RCC 7860 (cell line): ENCODE results near the gene SESN2.

Experiments
- DNase-seq: peaks from one replicate; pipeline ENCODE4 v3.0.0-alpha.2; 2015; ENCODE audit warnings: low spot score
- FAIRE-seq: peaks from 2 replicates; lab custom pipeline; 2012; peaks lifted over from hg19 to GRCh38; lab: Jason Lieb, UNC

The SESN2 gene, protein sequence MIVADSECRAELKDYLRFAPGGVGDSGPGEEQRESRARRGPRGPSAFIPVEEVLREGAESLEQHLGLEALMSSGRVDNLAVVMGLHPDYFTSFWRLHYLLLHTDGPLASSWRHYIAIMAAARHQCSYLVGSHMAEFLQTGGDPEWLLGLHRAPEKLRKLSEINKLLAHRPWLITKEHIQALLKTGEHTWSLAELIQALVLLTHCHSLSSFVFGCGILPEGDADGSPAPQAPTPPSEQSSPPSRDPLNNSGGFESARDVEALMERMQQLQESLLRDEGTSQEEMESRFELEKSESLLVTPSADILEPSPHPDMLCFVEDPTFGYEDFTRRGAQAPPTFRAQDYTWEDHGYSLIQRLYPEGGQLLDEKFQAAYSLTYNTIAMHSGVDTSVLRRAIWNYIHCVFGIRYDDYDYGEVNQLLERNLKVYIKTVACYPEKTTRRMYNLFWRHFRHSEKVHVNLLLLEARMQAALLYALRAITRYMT

GRCh38 chr1:28259252-28259933 is at the start of gene SESN2:
SESN2 (plus strand) TSS chr1:28259518; CDS start chr1:28259848, 330 bp downstream.
- DNase-seq (peak; percentile 97), FAIRE-seq (peak; percentile 94)

- DNase-seq (no peak), FAIRE-seq (no peak)
These were observed 49.6 kb upstream of the SESN2 start for GRCh38 chr1:28209700-28210099.

- peak; percentile 50 for FAIRE-seq
- no peak for DNase-seq
These were observed 46.0 kb upstream of the SESN2 start for GRCh38 chr1:28213315-28213714.

DNA sequence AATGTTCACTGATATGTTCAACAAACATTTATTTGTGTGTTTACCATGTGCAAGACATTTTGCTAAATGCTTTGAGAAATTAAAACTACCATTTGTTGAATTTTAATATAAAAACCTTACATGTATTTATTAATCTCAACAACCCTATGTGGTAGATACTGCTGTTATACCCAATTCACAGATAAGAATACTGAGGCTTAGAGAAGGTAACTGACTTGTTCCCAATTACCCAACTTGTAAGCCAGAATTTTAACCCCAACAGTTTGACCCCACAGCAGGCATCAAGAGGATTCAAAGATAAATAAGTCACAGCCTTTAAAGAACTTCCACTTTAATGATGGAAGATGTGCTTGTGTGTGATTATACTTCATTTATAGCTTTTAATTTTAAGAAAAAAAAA is 30.2 kb upstream of the SESN2 start:
- FAIRE-seq (no peak), DNase-seq (no peak)

GRCh38 chr1:28229996-28230395 is 29.3 kb upstream of the SESN2 start:
- no peak for DNase-seq
- FAIRE-seq, result no peak

- peak; percentile 77 for FAIRE-seq
- DNase-seq, result peak; percentile 73
These were observed 26.6 kb upstream of the SESN2 start, which contains the start of gene DNAJC8 for GRCh38 chr1:28232558-28233263. DNAJC8 (minus strand) TSS chr1:28233029; CDS start chr1:28232998, 31 bp downstream.

- FAIRE-seq (no peak), DNase-seq (no peak)
These were observed 26.1 kb upstream of the SESN2 start for GRCh38 chr1:28233264-28233606.

DNA sequence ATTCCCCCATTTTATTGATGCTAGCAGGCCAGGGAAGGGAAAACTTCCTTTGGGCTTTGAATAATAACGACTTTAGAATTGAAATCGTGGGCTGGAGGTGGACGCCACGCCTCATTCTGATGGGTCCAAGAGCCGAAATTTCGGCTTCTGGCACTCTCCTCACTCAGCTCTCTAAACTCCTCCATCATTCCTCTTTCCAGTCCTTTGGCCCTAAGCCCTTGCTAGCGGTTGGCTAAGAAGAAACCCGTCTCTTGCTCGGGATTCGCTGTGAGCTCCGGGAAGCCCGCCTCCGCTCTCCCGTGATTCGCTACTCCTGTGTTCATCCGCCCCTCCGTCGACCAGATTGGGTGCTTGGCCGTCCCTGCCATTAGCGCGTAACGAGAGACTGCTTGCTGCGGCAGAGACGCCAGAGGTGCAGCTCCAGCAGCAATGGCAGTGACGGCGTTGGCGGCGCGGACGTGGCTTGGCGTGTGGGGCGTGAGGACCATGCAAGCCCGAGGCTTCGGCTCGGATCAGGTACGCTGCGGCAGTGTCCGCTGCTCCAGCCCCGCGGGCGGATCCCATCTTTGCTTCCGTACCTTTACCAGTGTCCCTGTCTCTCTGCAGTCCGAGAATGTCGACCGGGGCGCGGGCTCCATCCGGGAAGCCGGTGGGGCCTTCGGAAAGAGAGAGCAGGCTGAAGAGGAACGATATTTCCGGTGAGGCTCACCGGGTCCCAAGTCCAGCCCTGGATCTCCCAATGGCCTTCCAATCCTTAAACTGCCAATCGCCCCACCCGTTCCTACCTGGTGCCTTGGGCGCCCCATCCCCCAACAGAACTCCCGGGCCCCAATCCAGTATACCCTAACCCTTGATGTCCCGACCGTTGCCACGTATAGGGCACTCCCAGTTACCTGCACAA is 23.3 kb upstream of the SESN2 start, which contains the start of gene ATP5IF1:
Gene ATP5IF1 (plus strand): TSS at position 370 of the 901 bp plus-strand sequence. CDS start 60 bp downstream, at position 430.
- FAIRE-seq, result peak; percentile 88
- DNase-seq, result peak; percentile 97

- no peak for FAIRE-seq
- no peak for DNase-seq
These were observed 22.5 kb upstream of the SESN2 start for GRCh38 chr1:28236656-28237322.

DNA sequence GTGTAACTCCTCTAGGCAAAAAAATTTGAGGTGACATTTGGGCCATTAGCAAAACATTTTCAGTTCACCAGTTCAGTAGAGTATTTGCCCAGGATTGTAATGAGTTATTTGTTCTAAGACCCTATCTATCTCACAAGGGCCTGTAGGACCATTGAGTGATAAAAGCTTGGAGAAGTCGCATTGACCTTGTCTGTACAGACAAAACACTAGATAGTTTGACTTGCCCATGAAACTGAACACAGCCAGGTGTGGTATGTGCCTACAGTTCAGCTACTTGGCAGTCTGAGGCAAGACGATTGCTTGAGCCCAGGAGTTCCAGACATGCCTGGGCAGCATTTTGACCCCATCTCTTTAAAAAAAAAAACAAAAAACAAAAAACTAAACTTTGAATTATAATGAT is 20.3 kb upstream of the SESN2 start:
- no peak for DNase-seq
- no peak for FAIRE-seq

DNA sequence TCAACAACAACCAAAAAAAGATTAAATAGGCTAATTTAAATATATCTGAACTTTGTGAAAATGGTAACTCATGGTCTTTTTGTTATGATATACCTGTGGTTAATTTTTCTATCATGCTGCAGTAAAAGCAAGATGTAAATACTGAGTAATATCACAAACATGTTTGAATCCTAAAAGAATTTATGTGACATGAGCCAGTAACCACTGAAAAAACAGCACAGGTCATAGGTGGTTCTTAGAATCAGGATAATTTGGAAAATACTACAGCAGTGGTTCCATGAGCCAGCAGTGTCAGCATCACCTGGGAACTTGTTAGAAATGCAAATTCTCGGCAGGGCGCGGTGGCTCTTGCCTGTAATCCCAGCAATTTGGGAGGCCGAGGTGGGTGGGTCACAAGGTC is 19.3 kb upstream of the SESN2 start:
- DNase-seq (no peak), FAIRE-seq (no peak)

DNA sequence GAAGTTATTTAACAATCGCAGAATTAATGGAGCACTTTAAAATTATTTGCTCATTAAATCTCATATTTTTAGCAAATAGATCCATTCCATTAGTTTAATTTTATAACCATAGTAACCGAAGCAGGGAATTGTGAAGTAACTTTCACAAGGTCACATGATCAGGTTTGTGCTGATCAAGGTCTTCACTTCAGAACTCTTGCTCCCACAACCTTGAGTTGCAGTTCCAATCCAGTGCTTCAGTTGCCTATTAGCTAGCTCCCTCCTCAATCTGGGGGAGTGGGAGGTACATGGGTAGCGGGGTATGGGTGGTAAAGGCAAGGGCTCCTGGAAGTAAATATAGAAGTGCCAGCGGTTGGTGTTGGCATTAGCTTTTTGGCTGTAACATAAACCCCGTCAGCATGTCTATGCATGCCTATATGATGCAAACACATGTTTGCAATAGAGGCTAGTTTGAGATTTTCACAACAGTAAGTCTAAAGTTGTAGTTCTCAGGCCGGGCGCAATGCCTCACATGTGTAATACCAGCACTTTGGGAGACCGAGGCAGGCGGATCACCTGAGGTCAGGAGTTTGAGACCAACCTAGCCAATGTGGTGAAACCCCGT is 17.6 kb upstream of the SESN2 start:
- no peak for DNase-seq
- no peak for FAIRE-seq

DNA sequence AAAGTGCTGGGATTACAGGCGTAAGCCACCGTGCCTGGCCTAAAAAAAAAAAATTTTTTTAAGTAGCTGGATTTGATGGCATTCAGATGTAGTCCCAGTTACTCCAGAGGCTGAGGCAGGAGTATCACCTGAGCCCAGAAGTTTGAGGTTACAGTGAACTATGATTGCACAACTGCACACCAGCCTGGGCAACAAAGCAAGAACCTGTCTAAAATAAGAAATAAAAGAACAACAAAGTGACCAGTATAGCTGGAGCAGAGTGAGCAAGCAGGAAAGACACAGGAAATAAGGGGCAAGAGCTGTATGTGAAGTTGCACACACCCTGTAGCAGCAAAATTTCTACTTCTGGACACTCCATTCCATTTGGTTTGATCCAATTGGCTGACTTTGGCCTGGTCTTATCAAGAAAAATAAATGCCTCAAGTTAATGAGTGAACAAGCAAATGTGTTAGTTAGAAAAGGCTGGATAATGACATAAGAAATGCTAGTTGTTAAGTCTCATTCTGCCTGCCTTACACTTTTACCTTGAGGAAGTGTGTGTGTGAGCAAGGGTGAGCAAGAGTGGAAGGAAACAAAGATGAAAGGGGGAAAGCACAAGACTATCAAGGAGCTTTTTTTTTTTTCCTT is 15.5 kb upstream of the SESN2 start:
- DNase-seq (no peak), FAIRE-seq (no peak)

- no peak for FAIRE-seq
- no peak for DNase-seq
These were observed 14.6 kb upstream of the SESN2 start for GRCh38 chr1:28244549-28245251.

- FAIRE-seq, result no peak
These were observed 12.9 kb upstream of the SESN2 start for GRCh38 chr1:28246427-28246832.

GRCh38 chr1:28247612-28248272 is 11.6 kb upstream of the SESN2 start:
- FAIRE-seq (no peak), DNase-seq (no peak)

More at GRCh38 chr1:28246427-28246832, 12.9 kb upstream of the SESN2 start:
- peak; percentile 55 for DNase-seq

DNA sequence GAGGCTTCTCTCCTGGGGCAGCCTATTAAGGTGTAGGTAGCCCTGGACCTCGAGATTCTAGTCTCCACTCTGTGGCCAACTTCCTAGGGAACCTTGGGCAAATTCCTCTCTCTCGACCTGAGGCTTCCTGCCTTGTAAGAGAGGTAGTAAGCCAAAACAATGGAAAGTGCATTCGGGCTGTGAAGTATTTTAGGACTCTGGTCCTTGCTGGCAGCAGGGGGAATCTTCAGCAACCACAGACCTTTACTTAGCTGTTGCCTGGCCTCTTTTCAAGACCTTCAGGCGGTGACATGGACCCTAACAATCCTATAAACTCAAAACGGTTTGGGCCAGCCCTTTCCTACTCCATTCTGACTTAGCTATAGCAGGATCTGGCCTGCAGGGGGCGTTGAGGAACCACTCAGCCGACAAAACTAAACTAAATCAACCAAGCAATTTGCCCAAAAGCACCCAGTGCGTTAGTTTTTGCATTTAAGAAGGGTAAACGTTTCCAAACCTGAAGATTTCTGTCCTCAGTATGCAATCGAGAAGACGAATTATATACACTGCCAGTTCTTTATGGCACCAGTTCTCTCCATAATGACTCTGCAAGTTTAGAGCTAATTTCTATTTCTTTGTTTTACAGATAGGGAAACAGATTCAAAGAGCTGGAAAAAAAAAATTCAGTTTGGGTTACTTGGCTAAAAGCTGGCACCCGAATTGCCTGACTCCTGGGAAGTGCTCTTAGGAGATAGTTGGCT is 10.9 kb upstream of the SESN2 start:
- peak; percentile 58 for DNase-seq
- peak; percentile 38 for FAIRE-seq
